Ovary (tissue), 9 donors: Measurements from ENCODE around the gene MYO1H. TPM values are rescaled to one million over a fixed set of nuclear protein-coding genes. Genes with fewer than 3 reads are reported as not detected.

Source experiments
- DNase-seq, 5 donors: peaks; one replicate each; pipeline ENCODE4 v3.0.0-alpha.2; 2019 to 2020
- H3K27ac ChIP-seq, 2 donors: fragments of 200-600 bp; one replicate each; pipeline versions ENCODE4 v1.5.1 to v1.8.0; 2019 to 2022
- H3K27me3 ChIP-seq: fragments of 200-600 bp; one replicate; pipeline ENCODE4 v1.8.0; 2022
- H3K36me3 ChIP-seq: fragments of 200-600 bp; sonication (generic); one replicate; pipeline ENCODE4 v1.5.1; 2019
- H3K4me1 ChIP-seq: one replicate; pipeline ENCODE4 v1.8.1; 2013; ENCODE audit warnings: mild to moderate bottlenecking, moderate library complexity; ENCODE audit not compliant: insufficient read depth
- H3K4me3 ChIP-seq: fragments of 200-600 bp; sonication (generic); one replicate; pipeline ENCODE4 v1.5.1; 2017
- H3K9me3 ChIP-seq, 2 donors: fragments of 200-600 bp in 1 of 2; sonication (generic) in 1 of 2; one replicate each; pipeline versions ENCODE4 v1.5.1 to v1.8.1; 2013 to 2019; ENCODE audit warnings: mild to moderate bottlenecking in 1 of 2, moderate library complexity in 1 of 2
- EP300 ChIP-seq: sonication (generic); formaldehyde crosslinking; IDR thresholded peaks from one replicate; pipeline ENCODE4 v1.6.1; 2017; ENCODE audit warnings: antibody characterized with exemption
- POLR2A ChIP-seq: fragments of 450-650 bp; IDR thresholded peaks from one replicate; pipeline ENCODE4 v1.6.1; 2017; ENCODE audit warnings: antibody characterized with exemption, mild to moderate bottlenecking, moderate library complexity
- WGBS, 3 donors: extraction: QIAGEN DNeasy Blood & Tissue Kit in 1 of 3; methylation state at CpG; one replicate each; pipeline versions ENCODE4 v1.1.5 to v1.1.7; 2013 to 2017; 5-methylcytosine and 5-hydroxymethylcytosine counted together
- intact Hi-C, 4 donors: fragments of 100-400 bp; cut with DNase I; formaldehyde crosslinking; loops; one replicate each; pipeline versions ENCODE4 v1.11.0 to v1.15.1; 2022 to 2023
- polyA plus RNA-seq, 2 donors: library from polyadenylated mRNA; stranded (reverse); fragments of 200-250 nt in 1 of 2; fragments of 350-450 nt in 1 of 2; fragmentation: Illumina TruSeq in 1 of 2; extraction: RNeasy Lipid Tissue Mini Kit (QIAGEN cat#74804) in 1 of 2; gene quantifications; one replicate each; pipeline ENCODE4 v1.2.3, GENCODE V29; 2013 to 2014
- total RNA-seq, 7 donors: library from RNA; depleted of rRNA in 2 of 7; stranded (reverse); fragments of >200 nt in 2 of 7; fragmentation: NEBNext Ultra II Directional in 3 of 7; extraction: Animal tissue kit (Norgen Biotek cat#: 25700) in 3 of 7; gene quantifications; one replicate each; pipeline versions ENCODE4 v1.1.0 to v1.2.4, GENCODE V29; 2016 to 2023
- TF ChIP-seq, protein P1 (sequence below), 3 donors: fragments of 450-650 bp in 2 of 3; fragments of 200-600 bp in 1 of 3; IDR thresholded peaks; one replicate each; pipeline versions ENCODE4 v1.5.1 to v1.8.0; 2016 to 2022; ENCODE audit warnings: antibody characterized with exemption in 3 of 3, mild to moderate bottlenecking in 1 of 3
- donor health status: DM: no; HTN: no; CAD: no; lungs with moderate emphysema.
- donor health status: DM: no; HTN: no; CAD: no.
- donor health status: Bipolar disorder and iron deficiency.
- donor health status: DM: yes; HTN: yes; CAD: no.
- donor health status: DM: no; HTN: no; CAD: no.
- donor health status: DM: yes; HTN: yes; CAD: no.

Gene MYO1H
- total and polyA plus RNA-seq, 9 donors, result 0.12 to 0.34 (median 0.12) TPM; not detected in 6

DNA sequence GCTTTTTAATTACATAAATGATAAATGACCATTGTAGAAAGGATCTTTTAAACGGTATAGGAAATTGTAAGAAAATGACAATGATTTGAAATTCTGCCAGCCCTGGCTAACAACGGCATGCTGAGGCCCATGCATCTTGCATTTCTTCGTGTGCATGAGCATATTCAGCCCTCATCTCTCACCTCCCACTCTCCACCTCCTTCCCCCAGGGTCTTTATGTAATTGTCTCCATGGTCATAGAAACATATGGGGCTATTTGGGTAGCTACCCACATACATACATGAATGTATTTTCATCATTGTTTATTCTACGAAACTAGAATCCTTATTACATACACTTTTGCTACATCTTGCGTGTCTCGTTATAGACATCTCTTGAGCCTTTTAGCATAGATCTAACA lies 4.5 kb downstream of the MYO1H start:
- H3K4me1 ChIP-seq, result no peaks in the 10 kb centered on the region
- no peak for DNase-seq
- H3K27me3 ChIP-seq, result no peaks in the 10 kb centered on the region
- no peaks in the 10 kb centered on the region for H3K9me3 ChIP-seq
- H3K36me3 ChIP-seq, result no peaks in the 10 kb centered on the region
- H3K4me3 ChIP-seq, result no peak overlapping the region
- 46 to 64% (median 58%) methylated on average over 6 of the region's 6 CpGs for WGBS, 3 donors
- no peak for TF ChIP-seq EP300
- TF ChIP-seq, protein P1, sequence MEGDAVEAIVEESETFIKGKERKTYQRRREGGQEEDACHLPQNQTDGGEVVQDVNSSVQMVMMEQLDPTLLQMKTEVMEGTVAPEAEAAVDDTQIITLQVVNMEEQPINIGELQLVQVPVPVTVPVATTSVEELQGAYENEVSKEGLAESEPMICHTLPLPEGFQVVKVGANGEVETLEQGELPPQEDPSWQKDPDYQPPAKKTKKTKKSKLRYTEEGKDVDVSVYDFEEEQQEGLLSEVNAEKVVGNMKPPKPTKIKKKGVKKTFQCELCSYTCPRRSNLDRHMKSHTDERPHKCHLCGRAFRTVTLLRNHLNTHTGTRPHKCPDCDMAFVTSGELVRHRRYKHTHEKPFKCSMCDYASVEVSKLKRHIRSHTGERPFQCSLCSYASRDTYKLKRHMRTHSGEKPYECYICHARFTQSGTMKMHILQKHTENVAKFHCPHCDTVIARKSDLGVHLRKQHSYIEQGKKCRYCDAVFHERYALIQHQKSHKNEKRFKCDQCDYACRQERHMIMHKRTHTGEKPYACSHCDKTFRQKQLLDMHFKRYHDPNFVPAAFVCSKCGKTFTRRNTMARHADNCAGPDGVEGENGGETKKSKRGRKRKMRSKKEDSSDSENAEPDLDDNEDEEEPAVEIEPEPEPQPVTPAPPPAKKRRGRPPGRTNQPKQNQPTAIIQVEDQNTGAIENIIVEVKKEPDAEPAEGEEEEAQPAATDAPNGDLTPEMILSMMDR (IDR thresholded peaks at IDR 0.05), result no peak
- TF ChIP-seq POLR2A, result no peak
- H3K27ac ChIP-seq, result no peak overlapping the region
- intact Hi-C loops, result no loop called here

- WGBS, 3 donors, result 71 to 76% (median 74%) methylated on average over 3 of the region's 3 CpGs
- Histone ChIP-seq H3K27me3 (no peaks in the 10 kb centered on the region), H3K9me3 (no peaks in the 10 kb centered on the region), H3K27ac (no peak overlapping the region), H3K4me3 (no peak overlapping the region), H3K4me1 (peaks cover 2% of the 10 kb centered on the region), H3K36me3 (no peaks in the 10 kb centered on the region)
- no peak for TF ChIP-seq POLR2A
- TF ChIP-seq, protein P1 (IDR thresholded peaks at IDR 0.05), result no peak
- TF ChIP-seq EP300, result no peak
- DNase-seq, result no peak
- intact Hi-C loops, result no loop called here
Observed at GRCh38 chr12:109356577-109356976, 8.9 kb downstream of the MYO1H start.

DNA sequence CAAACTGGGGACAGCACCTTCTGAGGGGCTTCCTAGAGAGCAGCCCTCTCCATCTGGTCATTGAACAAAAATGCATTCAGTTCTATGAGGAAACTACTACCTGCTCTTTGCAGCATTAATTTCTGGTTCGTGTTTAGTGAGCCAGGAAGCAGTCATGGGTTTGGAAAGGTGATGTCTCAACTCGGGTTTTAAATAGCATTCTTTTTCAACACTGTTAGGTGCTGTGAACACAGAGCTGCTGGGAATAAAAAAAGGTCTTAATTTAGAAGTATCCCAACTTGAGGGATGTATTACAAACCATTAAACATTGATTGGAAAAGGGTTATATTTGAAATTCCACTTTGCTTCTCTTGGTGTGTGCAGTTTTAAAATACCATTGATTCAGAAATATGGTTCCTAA lies 9.3 kb downstream of the MYO1H start:
- no peaks in the 10 kb centered on the region for H3K9me3 ChIP-seq
- TF ChIP-seq POLR2A, result no peak
- no peak for TF ChIP-seq EP300
- no peaks in the 10 kb centered on the region for H3K36me3 ChIP-seq
- intact Hi-C loops, result no loop called here
- no peak overlapping the region for H3K27ac ChIP-seq
- H3K4me3 ChIP-seq, result no peak overlapping the region
- peaks cover 2% of the 10 kb centered on the region for H3K4me1 ChIP-seq
- no peaks in the 10 kb centered on the region for H3K27me3 ChIP-seq
- WGBS, 3 donors, result 39 to 62% (median 57%) methylated on average over 2 of the region's 2 CpGs
- no peak for DNase-seq

DNA sequence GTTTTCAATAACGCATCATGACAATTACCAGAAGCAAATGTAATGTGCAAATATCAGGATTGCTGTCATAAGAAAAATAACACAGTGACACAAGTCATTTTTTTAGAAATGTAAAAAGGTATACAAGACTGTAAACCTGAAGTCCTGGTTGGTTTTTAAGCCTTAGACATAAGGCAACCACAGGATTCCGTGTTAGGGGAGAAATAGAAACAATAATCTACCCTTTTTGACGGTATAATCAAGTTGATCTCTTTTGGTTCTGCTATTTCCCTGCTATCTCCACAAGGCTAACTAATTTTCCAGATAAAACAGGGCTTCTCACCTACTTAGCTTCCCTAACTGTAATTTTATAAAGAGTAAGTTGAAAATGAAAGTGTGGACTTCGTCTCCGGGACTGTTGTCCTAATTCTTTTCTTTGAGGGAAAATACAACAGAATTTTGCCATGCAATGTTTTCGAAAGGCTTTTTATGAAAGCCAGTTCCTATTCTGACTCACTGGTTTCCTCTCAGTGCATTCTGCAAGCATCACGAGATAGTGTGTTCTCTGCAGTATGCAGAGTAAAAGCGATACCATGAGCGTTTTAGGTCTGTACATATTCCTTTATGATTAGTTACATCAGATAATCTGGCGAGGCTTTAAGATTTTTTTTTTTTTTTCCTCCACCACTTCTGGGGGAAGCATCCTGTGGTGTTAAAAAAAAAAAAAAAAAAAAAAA lies 10.6 kb downstream of the MYO1H start:
- H3K27me3 ChIP-seq, result no peaks in the 10 kb centered on the region
- no peak overlapping the region for H3K27ac ChIP-seq
- H3K4me1 ChIP-seq, result peaks cover 2% of the 10 kb centered on the region
- no peaks in the 10 kb centered on the region for H3K9me3 ChIP-seq
- DNase-seq, result no peak
- H3K4me3 ChIP-seq, result no peak overlapping the region
- 13 to 50% (median 20%) methylated on average over 10 of the region's 10 CpGs for WGBS, 3 donors
- no peaks in the 10 kb centered on the region for H3K36me3 ChIP-seq
- TF ChIP-seq POLR2A (no peak), EP300 (no peak)
- TF ChIP-seq, protein P1 (IDR thresholded peaks at IDR 0.05), result no peak
- intact Hi-C loops, result no loop called here

GRCh38 chr12:109359131-109359690 lies 11.5 kb downstream of the MYO1H start:
- no peaks in the 10 kb centered on the region for H3K36me3 ChIP-seq

More at GRCh38 chr12:109359131-109359690, 11.5 kb downstream of the MYO1H start:
- TF ChIP-seq, protein P1 (IDR thresholded peaks at IDR 0.05), result no peak
- TF ChIP-seq EP300 (no peak), POLR2A (no peak)
- DNase-seq, result no peak
- Histone ChIP-seq H3K27me3 (no peaks in the 10 kb centered on the region), H3K4me3 (no peak overlapping the region), H3K4me1 (peaks cover 2% of the 10 kb centered on the region), H3K9me3 (no peaks in the 10 kb centered on the region), H3K27ac (no peak overlapping the region)
- intact Hi-C loops, result no loop called here
- 92% methylated on average over 20 of the region's 20 CpGs for WGBS, 3 donors
